Right atrium auricular region (tissue), 2 donors: Measurements from ENCODE around the gene DNAJC5. TPM values are rescaled to one million over a fixed set of nuclear protein-coding genes. Genes with fewer than 3 reads are reported as not detected.

Experiments used
- DNase-seq: peaks from one replicate; pipeline ENCODE4 v3.0.0-alpha.2; 2019; ENCODE audit warnings: low spot score
- H3K27ac ChIP-seq, 2 donors: fragments of 200-600 bp; sonication (generic); 1 replicate in 1 of 2; 2 replicates in 1 of 2; pipeline ENCODE4 v1.5.1; 2016 to 2019
- H3K27me3 ChIP-seq, 2 donors: fragments of 200-600 bp; sonication (generic); one replicate each; pipeline versions ENCODE4 v1.5.1 to v1.6.0; 2017 to 2019
- H3K36me3 ChIP-seq: fragments of 200-600 bp; sonication (generic); one replicate; pipeline ENCODE4 v1.5.1; 2016
- H3K4me1 ChIP-seq, 2 donors: fragments of 200-600 bp; sonication (generic); one replicate each; pipeline versions ENCODE4 v1.5.1 to v1.6.0; 2017 to 2019
- H3K4me3 ChIP-seq, 2 donors: fragments of 200-600 bp; sonication (generic); 1 replicate in 1 of 2; 2 replicates in 1 of 2; pipeline ENCODE4 v1.5.1; 2017 to 2019; ENCODE audit warnings: mild to moderate bottlenecking in 1 of 2, moderate library complexity in 1 of 2
- H3K9me3 ChIP-seq, 2 donors: fragments of 200-600 bp; sonication (generic); one replicate each; pipeline ENCODE4 v1.5.1; 2019
- CTCF ChIP-seq, 2 donors: fragments of 200-600 bp; sonication (generic); IDR thresholded peaks; one replicate each; pipeline ENCODE4 v1.5.1; 2019; ENCODE audit warnings: antibody characterized with exemption in 2 of 2
- total RNA-seq, 2 donors: library from RNA; depleted of rRNA; stranded (reverse); fragments of >200 nt; gene quantifications; one replicate each; pipeline ENCODE4 v1.1.0, GENCODE V29; 2016

Gene DNAJC5
- total RNA-seq, 2 donors from 2014 or later, result 41.2 to 43.8 TPM

- no peaks in the 10 kb centered on the region for H3K27me3 ChIP-seq
- H3K4me1 ChIP-seq, result peaks cover 0 to 55% of the 10 kb centered on the region in 2 donors
- TF ChIP-seq CTCF (IDR thresholded peaks at IDR 0.05), result no peak
These were observed 39.4 kb upstream of the DNAJC5 start for GRCh38 chr20:63855363-63856097.

GRCh38 chr20:63856098-63856511 is 38.8 kb upstream of the DNAJC5 start:
- no peaks in the 10 kb centered on the region for H3K27me3 ChIP-seq
- H3K4me1 ChIP-seq, result peaks cover 0 to 55% of the 10 kb centered on the region in 2 donors
- H3K27ac ChIP-seq, result peak overlapping the region in 1 of 2 donors; percentile 74
- no peak for DNase-seq
- no peak for TF ChIP-seq CTCF (IDR thresholded peaks at IDR 0.05)
- H3K9me3 ChIP-seq, result no peaks in the 10 kb centered on the region
- H3K4me3 ChIP-seq, result no peak overlapping the region
- H3K36me3 ChIP-seq, result no peaks in the 10 kb centered on the region

More at GRCh38 chr20:63855363-63856097, 39.4 kb upstream of the DNAJC5 start:
- Histone ChIP-seq H3K36me3 (no peaks in the 10 kb centered on the region), H3K27ac (peak overlapping the region; percentile 72 to 74), H3K9me3 (no peaks in the 10 kb centered on the region), H3K4me3 (peak overlapping the region in 1 of 2 donors; percentile 26)
- DNase-seq, result no peak

GRCh38 chr20:63857764-63858392 is 37.0 kb upstream of the DNAJC5 start:
- H3K4me1 ChIP-seq, result peaks cover 0 to 55% of the 10 kb centered on the region in 2 donors
- no peak for TF ChIP-seq CTCF (IDR thresholded peaks at IDR 0.05)

GRCh38 chr20:63858393-63859165 is 36.3 kb upstream of the DNAJC5 start:
- Histone ChIP-seq H3K36me3 (peaks cover 8% of the 10 kb centered on the region), H3K27ac (peak overlapping the region; percentile 48 to 52), H3K9me3 (no peaks in the 10 kb centered on the region), H3K4me1 (peaks cover 0 to 59% of the 10 kb centered on the region in 2 donors), H3K27me3 (no peaks in the 10 kb centered on the region), H3K4me3 (no peak overlapping the region)
- DNase-seq, result no peak
- peak; percentile 15 to 56 for TF ChIP-seq CTCF (IDR thresholded peaks at IDR 0.05)

More at GRCh38 chr20:63857764-63858392, 37.0 kb upstream of the DNAJC5 start:
- H3K4me3 ChIP-seq, result no peak overlapping the region
- no peaks in the 10 kb centered on the region for H3K9me3 ChIP-seq
- peak overlapping the region in 1 of 2 donors; percentile 48 for H3K27ac ChIP-seq
- no peaks in the 10 kb centered on the region for H3K27me3 ChIP-seq
- DNase-seq, result no peak
- H3K36me3 ChIP-seq, result peaks cover 8% of the 10 kb centered on the region

- peaks cover 8% of the 10 kb centered on the region for H3K36me3 ChIP-seq
- no peaks in the 10 kb centered on the region for H3K9me3 ChIP-seq
- no peaks in the 10 kb centered on the region for H3K27me3 ChIP-seq
- peak overlapping the region; percentile 18 to 48 for H3K27ac ChIP-seq
- H3K4me3 ChIP-seq, result no peak overlapping the region
- H3K4me1 ChIP-seq, result peaks cover 0 to 56% of the 10 kb centered on the region in 2 donors
- TF ChIP-seq CTCF (IDR thresholded peaks at IDR 0.05), result no peak
- no peak for DNase-seq
These were observed 35.7 kb upstream of the DNAJC5 start for GRCh38 chr20:63859166-63859699.
